Esophagus squamous epithelium (tissue), 5 donors: ENCODE data around the gene BDKRB1. TPM values are rescaled to one million over a fixed set of nuclear protein-coding genes. Genes with fewer than 3 reads are reported as not detected.

Source experiments
- DNase-seq: peaks from one replicate; lab custom pipeline; 2025; lab: John Stamatoyannopoulos, UW
- H3K27ac ChIP-seq, 4 donors: fragments of 200-600 bp; sonication (generic); one replicate each; pipeline ENCODE4 v1.5.1; 2016 to 2019; ENCODE audit warnings: mild to moderate bottlenecking in 1 of 4
- H3K27me3 ChIP-seq, 4 donors: fragments of 200-600 bp; sonication (generic); 1 replicate in 3 of 4; 2 replicates in 1 of 4; pipeline versions ENCODE4 v1.5.1 to v1.6.0; 2017 to 2021; ENCODE audit warnings: antibody characterized with exemption in 1 of 4
- H3K36me3 ChIP-seq, 3 donors: fragments of 200-600 bp; sonication (generic); one replicate each; pipeline ENCODE4 v1.5.1; 2016 to 2019
- H3K4me1 ChIP-seq, 3 donors: fragments of 200-600 bp; sonication (generic); one replicate each; pipeline ENCODE4 v1.5.1; 2017 to 2019
- H3K4me3 ChIP-seq, 4 donors: fragments of 200-600 bp; sonication (generic); 1 replicate in 3 of 4; 2 replicates in 1 of 4; pipeline ENCODE4 v1.5.1; 2016 to 2019; ENCODE audit warnings: mild to moderate bottlenecking in 2 of 4, moderate library complexity in 1 of 4
- H3K9me3 ChIP-seq, 3 donors: fragments of 200-600 bp; sonication (generic); one replicate each; pipeline ENCODE4 v1.5.1; 2016 to 2019
- POLR2A ChIP-seq, 4 donors: fragments of 450-650 bp; IDR thresholded peaks; one replicate each; pipeline ENCODE4 v1.6.1; 2017; ENCODE audit warnings: antibody characterized with exemption in 4 of 4, mild to moderate bottlenecking in 4 of 4, moderate library complexity in 3 of 4
- WGBS, 2 donors: methylation state at CpG; one replicate each; pipeline ENCODE4 v1.1.5; 2018; 5-methylcytosine and 5-hydroxymethylcytosine counted together
- intact Hi-C: fragments of 100-400 bp; cut with DNase I; formaldehyde crosslinking; loops from one replicate; pipeline ENCODE4 v1.15.0; 2022
- total RNA-seq, 4 donors: library from RNA; depleted of rRNA; stranded (reverse); fragments of >200 nt; gene quantifications; one replicate each; pipeline ENCODE4 v1.1.0, GENCODE V29; 2016
- TF ChIP-seq, protein P1 (sequence below), 6 experiments: fragments of 450-650 bp in 4 of 6; fragments of 200-600 bp in 2 of 6; sonication (generic) in 2 of 6; IDR thresholded peaks; one replicate each; pipeline ENCODE4 v1.5.1; 2016 to 2019; ENCODE audit warnings: antibody characterized with exemption in 6 of 6, mild to moderate bottlenecking in 4 of 6, moderate library complexity in 4 of 6
- donor health status: DM: yes; HTN: yes; CAD: no.

BDKRB1 gene
- total RNA-seq, 4 donors from 2014 or later = 4.0 to 12.2 (median 5.7) TPM

DNA sequence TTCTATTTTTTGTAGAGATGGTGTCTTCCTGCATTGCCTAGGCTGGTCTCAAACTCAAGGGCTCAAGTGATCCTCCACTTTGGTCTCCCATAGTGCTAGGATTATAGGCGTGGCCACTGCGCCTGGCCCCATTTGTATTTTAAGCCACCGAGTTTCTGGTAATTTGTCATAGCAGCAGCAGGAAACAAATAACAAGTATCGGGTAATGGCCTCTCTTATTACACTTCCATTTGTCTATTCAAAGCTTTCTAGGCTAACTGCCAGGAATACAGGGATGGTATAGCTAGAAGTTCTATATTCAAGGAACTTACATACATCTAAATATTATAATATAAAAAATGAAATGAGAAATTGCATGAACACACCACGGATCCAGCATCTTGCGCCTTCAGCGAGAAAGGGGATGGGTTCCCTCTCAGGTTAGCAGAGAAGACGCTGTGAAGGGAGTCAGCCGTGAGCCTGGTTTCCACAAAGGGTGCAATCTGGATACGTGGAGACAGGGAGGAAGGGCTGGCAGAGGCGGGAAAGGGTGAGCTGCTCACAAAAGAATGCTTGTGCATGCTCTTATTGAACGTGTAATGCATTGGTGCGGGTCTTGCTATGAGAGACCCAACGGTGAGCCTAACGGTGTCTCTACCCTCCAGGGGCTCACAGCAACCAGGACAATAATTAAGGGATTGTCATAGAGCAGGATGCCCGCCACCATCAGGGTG is 9.5 kb downstream of the BDKRB1 start:
- Histone ChIP-seq H3K27me3 (no peaks in the 10 kb centered on the region), H3K4me3 (no peak overlapping the region), H3K27ac (peak overlapping the region; percentile 29 to 87 (median 82)), H3K36me3 (peaks cover 0 to 5% (median 0%) of the 10 kb centered on the region in 3 donors), H3K4me1 (peaks cover 36 to 100% (median 47%) of the 10 kb centered on the region in 3 donors), H3K9me3 (no peaks in the 10 kb centered on the region)
- intact Hi-C loops = no loop called here
- no peak for TF ChIP-seq POLR2A (IDR thresholded peaks at IDR 0.05)
- TF ChIP-seq, protein P1, sequence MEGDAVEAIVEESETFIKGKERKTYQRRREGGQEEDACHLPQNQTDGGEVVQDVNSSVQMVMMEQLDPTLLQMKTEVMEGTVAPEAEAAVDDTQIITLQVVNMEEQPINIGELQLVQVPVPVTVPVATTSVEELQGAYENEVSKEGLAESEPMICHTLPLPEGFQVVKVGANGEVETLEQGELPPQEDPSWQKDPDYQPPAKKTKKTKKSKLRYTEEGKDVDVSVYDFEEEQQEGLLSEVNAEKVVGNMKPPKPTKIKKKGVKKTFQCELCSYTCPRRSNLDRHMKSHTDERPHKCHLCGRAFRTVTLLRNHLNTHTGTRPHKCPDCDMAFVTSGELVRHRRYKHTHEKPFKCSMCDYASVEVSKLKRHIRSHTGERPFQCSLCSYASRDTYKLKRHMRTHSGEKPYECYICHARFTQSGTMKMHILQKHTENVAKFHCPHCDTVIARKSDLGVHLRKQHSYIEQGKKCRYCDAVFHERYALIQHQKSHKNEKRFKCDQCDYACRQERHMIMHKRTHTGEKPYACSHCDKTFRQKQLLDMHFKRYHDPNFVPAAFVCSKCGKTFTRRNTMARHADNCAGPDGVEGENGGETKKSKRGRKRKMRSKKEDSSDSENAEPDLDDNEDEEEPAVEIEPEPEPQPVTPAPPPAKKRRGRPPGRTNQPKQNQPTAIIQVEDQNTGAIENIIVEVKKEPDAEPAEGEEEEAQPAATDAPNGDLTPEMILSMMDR (IDR thresholded peaks at IDR 0.05) = no peak
- 63 to 64% methylated on average over 15 to 16 of the region's 16 CpGs for WGBS, 2 donors
- DNase-seq = no peak

DNA sequence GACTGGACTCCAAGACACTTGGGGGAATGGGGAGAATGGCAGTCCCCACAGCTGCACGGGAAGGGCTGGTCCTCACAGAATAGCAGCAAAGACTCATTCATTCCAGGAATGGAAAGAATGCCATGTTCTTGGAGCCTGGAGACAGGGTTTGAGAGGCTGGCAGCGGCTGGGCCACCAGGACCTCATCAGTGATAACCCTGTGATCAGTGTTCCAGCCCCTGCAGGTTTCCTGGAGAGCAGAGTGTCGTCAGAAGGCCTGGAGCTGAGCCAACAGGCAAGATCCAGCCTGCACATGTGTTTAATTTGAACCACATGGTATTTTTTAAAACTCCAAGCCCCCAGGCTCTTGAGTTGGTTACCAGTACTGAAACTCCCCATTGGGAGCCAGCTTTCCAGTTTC is 11.3 kb downstream of the BDKRB1 start:
- H3K27me3 ChIP-seq = no peaks in the 10 kb centered on the region
- no peak for TF ChIP-seq POLR2A (IDR thresholded peaks at IDR 0.05)
- TF ChIP-seq, protein P1 (IDR thresholded peaks at IDR 0.05) = no peak
- H3K27ac ChIP-seq = peak overlapping the region in 3 of 4 donors; percentile 71 to 87 (median 84)
- DNase-seq = no peak
- 8 to 14% methylated on average over 3 of the region's 3 CpGs for WGBS, 2 donors
- H3K9me3 ChIP-seq = no peaks in the 10 kb centered on the region
- peaks cover 0 to 5% (median 0%) of the 10 kb centered on the region in 3 donors for H3K36me3 ChIP-seq
- H3K4me3 ChIP-seq = no peak overlapping the region
- intact Hi-C loops = no loop called here
- H3K4me1 ChIP-seq = peaks cover 42 to 97% (median 53%) of the 10 kb centered on the region in 3 donors

DNA sequence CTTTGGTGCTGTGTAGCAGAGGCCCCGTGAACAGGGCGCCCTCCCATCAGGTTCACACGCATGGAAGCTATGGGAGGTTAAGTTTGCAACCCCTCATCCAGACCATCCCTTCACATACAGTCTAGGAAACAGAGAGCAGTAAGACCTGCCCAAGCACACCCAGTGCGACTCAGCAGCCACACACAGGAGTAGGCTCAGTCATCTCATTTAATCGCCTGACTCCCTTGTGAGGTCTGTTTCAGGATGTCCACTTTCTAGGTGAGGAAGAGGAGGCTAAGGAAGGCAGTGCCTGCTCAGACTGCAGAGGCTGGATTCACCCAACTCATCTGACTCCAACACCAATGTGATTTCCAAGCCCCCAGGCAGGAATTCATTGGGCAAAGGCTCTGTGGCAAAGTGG is 11.9 kb downstream of the BDKRB1 start:
- TF ChIP-seq, protein P1 (IDR thresholded peaks at IDR 0.05) = no peak
- TF ChIP-seq POLR2A (IDR thresholded peaks at IDR 0.05) = no peak

DNA sequence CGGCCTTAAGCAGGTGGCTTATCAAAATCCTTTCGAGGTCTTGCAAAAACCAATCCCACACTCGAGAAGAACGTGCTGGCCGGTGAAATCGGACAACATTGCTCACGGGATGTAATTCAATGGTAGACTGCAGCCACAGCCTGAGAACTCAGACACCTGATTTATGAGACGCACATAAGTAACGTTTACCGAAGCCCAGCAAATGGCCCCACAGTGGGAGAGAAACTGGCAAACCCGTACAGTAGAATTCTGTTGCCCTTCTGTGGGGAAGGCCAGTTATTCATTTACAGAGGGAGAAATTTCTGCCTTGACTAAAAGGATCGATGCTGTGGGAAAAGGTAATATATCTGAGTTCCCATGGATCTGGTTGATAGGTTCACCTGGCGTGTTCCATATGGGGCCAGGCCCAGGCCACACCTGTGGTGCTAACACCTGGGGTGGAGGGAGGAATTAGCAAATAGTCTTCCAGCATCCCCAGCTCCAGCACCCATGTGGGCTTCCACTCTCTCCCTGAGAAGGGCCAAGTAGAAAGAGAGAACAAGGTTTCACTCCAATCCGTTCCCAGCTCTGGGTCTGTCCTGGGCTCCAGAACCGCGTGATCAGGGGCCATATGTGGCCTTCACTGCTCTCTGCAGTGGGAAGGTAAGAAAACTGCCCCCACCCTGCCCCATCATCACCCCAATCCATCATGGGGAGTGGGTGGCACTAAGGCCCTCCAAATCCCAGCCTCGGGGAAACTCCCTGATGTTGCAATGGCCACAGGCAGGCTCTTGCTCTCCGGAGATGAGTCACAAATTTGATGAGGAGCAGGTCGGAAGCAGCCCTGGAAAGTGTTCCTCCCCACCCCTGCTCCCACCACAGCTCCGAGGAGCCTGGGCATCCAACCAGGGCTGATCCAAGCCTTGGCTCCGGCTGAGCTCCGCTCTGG is 12.7 kb downstream of the BDKRB1 start:
- intact Hi-C loops = no loop called here
- H3K27ac ChIP-seq = peak overlapping the region; percentile 71 to 87 (median 82)

More for the DNA sequence above, 11.9 kb downstream of the BDKRB1 start:
- WGBS, 2 donors = 60 to 76% methylated on average over 3 of the region's 5 CpGs
- Histone ChIP-seq H3K27ac (peak overlapping the region; percentile 71 to 87 (median 82)), H3K4me1 (peaks cover 42 to 91% (median 50%) of the 10 kb centered on the region in 3 donors), H3K9me3 (no peaks in the 10 kb centered on the region), H3K4me3 (no peak overlapping the region), H3K27me3 (no peaks in the 10 kb centered on the region), H3K36me3 (peaks cover 0 to 5% (median 0%) of the 10 kb centered on the region in 3 donors)
- DNase-seq = no peak
- intact Hi-C loops = no loop called here

More for the DNA sequence above, 12.7 kb downstream of the BDKRB1 start:
- TF ChIP-seq, protein P1 (IDR thresholded peaks at IDR 0.05) = no peak
- no peak for TF ChIP-seq POLR2A (IDR thresholded peaks at IDR 0.05)
- DNase-seq = no peak
- Histone ChIP-seq H3K9me3 (no peaks in the 10 kb centered on the region), H3K36me3 (peaks cover 0 to 5% (median 0%) of the 10 kb centered on the region in 3 donors), H3K27me3 (no peaks in the 10 kb centered on the region), H3K4me1 (peaks cover 42 to 90% (median 43%) of the 10 kb centered on the region in 3 donors), H3K4me3 (peak overlapping the region in 1 of 4 donors; percentile 13)
- whole genome bisulfite sequencing, 2 donors = 39 to 48% methylated on average over 16 to 17 of the region's 22 CpGs
